Measurements from ENCODE around the gene CD248.

DNA sequence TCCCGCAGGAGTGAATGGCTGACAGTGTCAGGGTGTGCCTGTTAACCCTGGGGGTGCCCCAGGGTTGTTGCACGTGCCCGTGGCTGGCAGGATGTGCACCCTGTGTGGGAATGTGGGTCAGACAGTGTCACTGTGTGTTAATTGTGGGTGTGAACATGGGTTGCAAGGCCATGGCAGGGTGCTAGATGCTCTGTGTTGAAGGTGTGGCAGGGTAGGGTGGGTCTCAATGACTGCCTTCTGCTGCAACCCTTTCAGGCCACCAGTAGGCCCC lies 11.1 kb upstream of the CD248 start:
- no peak for TF ChIP-seq POLR2A (IDR thresholded peaks at IDR 0.05)
- TF ChIP-seq, protein P1, sequence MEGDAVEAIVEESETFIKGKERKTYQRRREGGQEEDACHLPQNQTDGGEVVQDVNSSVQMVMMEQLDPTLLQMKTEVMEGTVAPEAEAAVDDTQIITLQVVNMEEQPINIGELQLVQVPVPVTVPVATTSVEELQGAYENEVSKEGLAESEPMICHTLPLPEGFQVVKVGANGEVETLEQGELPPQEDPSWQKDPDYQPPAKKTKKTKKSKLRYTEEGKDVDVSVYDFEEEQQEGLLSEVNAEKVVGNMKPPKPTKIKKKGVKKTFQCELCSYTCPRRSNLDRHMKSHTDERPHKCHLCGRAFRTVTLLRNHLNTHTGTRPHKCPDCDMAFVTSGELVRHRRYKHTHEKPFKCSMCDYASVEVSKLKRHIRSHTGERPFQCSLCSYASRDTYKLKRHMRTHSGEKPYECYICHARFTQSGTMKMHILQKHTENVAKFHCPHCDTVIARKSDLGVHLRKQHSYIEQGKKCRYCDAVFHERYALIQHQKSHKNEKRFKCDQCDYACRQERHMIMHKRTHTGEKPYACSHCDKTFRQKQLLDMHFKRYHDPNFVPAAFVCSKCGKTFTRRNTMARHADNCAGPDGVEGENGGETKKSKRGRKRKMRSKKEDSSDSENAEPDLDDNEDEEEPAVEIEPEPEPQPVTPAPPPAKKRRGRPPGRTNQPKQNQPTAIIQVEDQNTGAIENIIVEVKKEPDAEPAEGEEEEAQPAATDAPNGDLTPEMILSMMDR (IDR thresholded peaks at IDR 0.05): no peak

All from testis (tissue), 2 donors.